ENCODE measurements around the gene MICALL2.

DNA sequence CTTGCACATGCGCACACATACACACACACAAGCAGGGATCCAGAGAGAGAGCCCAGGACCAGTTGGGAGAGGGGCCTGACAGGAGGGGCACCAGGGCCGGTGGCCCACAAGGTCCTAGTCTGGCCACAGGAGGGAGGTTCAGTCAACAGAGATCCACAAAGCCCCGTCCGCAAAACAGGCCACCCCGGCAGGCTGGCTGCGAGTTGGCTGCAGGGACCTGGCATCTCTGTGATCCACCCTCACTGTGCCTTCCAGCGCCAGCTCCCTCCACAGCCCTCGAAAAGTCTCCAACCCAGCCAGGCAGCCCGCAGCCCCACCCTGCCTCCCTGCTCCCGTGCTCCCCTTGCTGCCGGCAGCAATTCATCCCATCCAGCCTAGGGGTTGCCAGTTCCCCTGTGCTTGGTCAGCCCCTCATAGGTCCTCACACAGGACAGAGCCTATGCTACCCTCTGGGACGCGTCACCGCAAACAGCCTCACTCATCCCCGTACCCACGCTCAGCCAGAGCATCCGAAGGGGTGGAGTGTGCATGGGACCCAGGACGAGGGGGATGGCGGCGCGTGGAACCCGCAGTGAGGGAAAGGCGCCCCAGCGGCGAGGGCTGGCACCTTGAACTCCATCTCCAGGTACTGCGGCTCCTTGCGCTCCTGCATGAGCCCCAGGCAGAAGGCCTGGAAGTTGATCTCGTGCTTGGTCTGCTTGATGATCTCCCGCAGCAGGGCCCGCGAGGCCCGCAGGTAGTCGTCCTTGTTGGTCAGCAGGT is 37.4 kb upstream of the MICALL2 start:
- no peak for TF ChIP-seq POLR2A (IDR thresholded peaks at IDR 0.05)
- no peak for TF ChIP-seq EP300 (IDR thresholded peaks at IDR 0.05)

Measured in upper lobe of left lung (tissue), 4 donors.